Dedifferentiated amniotic fluid mesenchymal stem cell (primary cell): ENCODE measurements around the gene ING1.
"Not testable (repeated sequence)": the region's sequence is repeated elsewhere in the genome, so short reads cannot be mapped to it uniquely, and the experiment has no call there.

Experiments
- DNase-seq: peaks from one replicate; pipeline ENCODE4 v3.0.0-alpha.2; 2016; ENCODE audit errors: extremely low spot score

The ING1 gene

GRCh38 chr13:110715395-110716246 lies 2.1 kb downstream of the ING1 start:
- peak; percentile 100 for DNase-seq

- no peak for DNase-seq
Observed at GRCh38 chr13:110716247-110716515, 2.7 kb downstream of the ING1 start.

- DNase-seq, result no peak
Observed at GRCh38 chr13:110719036-110719710, 5.7 kb downstream of the ING1 start.

DNA sequence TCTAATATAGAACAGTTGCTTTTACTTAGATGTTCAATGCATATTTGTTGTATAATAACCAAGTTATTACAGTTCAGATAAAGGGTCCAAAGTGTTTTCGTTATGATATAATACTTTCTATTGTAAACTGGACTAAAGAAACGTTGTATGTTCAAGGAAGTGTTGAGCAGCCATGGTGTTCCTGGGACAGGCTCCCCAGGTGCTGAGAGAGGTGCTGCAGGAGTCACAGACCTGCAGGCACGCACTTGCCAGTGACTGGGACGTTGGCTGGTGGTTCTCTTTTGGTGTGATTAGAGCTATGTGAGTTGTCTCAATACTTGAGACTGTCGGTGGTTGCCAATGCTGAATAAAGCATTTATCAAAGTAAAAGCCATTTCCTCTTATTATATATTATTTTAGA lies 9.5 kb downstream of the ING1 start:
- no peak for DNase-seq

DNA sequence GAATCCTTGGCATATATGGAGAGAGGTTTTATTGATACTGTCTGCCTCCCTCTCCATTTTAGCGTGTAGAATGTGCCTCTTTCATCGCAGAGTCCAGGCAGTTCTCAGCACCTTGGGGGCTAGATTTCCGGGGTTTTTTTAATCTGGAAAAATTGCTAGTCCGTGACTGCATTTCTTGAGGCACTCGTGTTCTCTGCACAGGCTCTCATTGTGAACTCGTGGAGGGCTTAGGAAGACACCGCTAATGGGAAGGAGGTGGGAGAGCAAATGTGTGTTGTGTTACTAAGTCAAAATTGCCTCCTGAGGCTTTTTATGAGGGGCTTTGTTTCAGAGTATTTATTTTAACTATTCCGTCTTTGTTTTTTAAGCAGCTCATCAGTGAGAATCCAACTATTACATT lies 10.1 kb downstream of the ING1 start:
- DNase-seq, result no peak

DNA sequence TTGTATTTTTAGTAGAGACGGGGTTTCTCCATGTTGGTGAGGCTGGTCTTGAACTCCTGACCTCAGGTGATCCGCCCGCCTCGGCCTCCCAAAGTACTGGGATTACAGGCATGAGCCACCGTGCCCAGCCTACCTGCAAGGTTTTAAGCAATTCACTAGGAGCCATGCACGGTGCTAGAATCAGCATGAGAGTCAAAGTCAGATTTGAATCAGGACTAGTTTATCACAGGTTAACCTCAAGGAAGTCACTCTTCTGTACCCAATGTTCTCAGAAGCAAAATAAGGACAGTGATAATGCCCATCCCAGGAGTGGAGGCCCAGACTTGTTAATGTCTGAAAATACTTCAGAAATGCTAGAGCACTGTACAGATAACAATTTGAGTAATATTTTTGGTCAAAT lies 12.7 kb downstream of the ING1 start:
- DNase-seq, result not testable (repeated sequence)

DNA sequence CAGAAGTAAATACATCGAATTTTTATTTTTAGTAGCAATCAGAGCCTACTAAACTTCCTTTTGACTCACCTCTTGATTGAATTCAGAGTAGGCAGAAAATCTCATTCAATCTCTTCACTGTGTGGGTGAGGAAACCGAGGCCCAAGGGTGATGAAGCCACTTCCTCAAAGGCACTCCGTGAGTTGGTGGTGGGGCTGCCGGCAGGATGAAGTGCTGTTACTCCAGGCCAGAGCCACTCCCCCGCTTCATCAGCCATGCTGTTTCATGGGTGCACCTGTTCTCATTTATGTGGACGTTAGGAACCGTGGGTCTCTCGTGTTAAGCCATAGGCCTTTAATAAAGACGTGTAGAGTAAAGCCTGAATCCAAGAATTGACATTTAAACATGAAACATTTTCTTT lies 13.2 kb downstream of the ING1 start:
- no peak for DNase-seq

GRCh38 chr13:110731072-110731471 lies 17.6 kb downstream of the ING1 start:
- DNase-seq, result no peak

DNA sequence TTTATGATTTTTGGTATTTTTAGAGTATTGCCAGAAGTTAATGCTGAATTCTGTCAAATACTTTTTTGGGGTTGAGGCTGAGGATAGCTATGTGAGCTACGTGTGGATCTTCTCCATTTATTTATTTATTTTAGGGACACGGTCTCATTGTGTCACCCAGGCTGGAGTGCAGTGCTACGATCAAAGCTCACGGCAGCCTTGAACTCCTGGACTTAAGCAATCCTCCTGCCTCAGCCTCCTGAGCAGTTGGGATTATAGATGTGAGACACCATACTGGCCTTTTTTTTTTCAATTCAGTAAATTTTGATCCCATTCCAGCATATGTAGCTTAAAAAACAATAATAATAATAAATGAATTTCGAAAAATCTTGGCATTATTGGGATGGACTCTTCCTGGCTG lies 21.1 kb downstream of the ING1 start:
- DNase-seq, result no peak

DNA sequence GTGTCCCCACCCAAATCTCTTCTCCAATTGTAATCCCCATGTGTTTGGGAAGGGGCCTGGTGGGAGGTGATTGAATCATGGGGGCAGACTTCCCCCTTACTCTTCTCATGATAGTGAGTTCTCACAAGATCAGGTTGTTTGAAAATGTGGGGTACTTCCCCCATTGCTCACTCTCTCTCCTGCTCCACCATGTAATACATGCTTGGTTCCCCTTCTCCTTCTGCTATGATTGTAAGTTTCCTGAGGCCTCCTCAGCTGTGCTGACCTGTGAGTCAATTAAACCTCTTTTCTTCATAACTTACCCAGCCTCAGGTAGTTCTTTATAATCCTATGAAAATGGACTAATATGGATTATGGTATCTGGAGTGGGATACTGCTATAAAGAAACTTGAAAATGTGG lies 24.1 kb downstream of the ING1 start:
- DNase-seq, result no peak

GRCh38 chr13:110743687-110744086 lies 30.2 kb downstream of the ING1 start:
- DNase-seq, result no peak

DNA sequence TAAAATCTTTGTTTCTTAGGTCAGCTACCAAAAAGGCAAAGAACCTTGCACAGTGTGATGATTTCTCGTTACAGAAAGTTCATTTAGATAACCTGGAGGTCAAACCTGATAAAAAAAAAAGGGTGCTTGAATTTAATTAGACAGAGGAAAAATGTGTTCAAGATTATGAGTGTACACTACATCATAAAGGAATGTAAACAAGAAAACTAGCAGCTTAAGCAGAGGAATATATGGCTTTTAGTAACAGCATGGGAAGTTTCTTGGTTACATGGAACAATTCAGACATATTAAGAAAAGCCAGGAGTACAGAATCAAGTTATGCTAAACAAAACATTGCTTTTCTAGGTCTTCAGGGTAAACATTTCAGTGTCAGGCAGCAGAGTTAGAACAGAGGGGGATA lies 32.9 kb downstream of the ING1 start:
- DNase-seq, result no peak

- no peak for DNase-seq
Observed at GRCh38 chr13:110748271-110748670, 34.8 kb downstream of the ING1 start.

DNA sequence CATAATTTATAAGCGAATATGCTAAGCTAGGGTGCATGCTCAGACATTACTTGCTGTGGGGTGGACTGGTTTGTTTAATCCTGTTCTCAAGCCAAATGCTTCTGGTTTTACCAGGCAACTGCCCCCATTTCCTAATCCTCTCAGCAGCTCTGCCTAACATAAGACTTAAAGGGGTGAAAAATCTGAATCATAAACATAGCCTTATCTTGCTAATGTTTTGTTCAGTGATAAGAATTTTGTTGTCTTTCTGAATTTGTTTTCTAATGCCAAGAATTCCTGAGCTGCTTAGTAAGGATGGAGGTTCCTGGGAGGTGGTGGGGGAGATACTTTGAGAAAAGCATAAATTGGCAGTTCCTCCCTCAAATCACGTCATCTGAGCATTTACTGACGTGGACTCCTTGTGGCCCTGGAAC lies 42.7 kb downstream of the ING1 start:
- DNase-seq, result no peak

DNA sequence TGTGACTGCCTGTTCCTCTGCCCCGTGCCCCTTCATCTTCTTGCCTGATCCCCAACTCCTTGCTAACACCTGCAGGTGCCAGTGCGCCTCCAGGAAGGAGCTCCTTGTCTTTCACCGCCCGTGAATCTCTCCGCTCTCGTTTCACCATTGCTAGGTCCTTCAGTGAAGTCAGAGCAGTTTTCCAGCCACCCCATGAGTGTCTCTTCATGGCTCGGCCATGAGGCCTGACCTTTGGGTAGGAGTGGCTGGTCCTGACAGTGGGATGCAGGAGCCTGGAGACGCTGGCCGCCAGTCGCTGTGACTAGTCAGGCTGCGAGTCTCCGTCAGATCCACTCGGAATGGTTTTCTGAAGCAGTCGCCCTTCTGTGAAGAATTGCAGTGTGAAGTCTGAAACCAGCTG lies 43.8 kb downstream of the ING1 start:
- no peak for DNase-seq

DNA sequence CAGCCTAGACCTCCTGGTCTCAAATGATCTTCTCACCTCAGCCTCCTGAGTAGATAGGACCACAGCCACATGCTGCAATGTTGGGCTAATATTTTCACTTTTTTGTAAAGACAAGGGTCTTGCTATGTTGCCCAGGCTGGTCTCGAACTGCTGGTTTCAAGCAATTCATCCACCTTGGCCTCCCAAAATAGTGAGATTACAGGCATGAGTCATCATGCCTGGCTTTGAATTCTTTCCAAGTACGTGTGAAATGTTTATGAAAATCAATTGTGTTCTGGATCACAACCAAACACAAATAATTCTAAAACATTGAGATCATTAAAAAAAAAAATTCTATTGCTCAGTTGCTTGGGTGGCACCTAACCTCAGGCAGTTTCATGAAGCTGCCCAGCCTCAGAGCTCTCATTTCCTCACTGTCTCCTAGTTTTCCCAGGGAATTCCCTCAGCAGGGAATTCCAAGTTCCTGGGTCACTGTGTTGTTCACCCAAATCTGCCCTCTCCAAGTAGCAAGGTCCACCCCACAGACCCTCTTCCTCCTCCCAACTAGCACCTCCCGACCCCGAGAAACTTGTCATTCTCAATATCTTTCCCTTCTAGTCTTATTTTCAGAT lies 44.8 kb downstream of the ING1 start:
- no peak for DNase-seq

GRCh38 chr13:110759710-110760109 lies 46.2 kb downstream of the ING1 start:
- no peak for DNase-seq

DNA sequence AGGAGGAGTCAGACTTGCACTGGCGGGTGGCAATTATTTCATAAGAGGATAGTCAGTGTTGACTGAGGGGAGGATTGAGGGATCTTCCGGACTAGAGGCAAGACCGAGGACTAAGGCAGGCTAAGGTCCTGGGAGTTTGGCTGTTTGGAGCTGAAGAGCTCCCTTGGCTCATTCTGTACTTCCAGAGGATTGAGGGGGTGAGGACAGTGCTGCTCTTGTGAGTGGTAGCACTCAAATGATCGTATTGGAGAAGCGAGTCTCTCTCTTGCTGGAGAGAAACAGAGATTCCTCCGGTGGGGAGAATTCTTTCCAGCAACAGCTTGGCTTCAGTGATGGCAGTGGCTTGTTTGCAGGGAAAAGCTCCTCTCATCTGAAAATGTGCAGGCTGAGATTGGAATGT lies 47.1 kb downstream of the ING1 start:
- DNase-seq, result no peak

DNA sequence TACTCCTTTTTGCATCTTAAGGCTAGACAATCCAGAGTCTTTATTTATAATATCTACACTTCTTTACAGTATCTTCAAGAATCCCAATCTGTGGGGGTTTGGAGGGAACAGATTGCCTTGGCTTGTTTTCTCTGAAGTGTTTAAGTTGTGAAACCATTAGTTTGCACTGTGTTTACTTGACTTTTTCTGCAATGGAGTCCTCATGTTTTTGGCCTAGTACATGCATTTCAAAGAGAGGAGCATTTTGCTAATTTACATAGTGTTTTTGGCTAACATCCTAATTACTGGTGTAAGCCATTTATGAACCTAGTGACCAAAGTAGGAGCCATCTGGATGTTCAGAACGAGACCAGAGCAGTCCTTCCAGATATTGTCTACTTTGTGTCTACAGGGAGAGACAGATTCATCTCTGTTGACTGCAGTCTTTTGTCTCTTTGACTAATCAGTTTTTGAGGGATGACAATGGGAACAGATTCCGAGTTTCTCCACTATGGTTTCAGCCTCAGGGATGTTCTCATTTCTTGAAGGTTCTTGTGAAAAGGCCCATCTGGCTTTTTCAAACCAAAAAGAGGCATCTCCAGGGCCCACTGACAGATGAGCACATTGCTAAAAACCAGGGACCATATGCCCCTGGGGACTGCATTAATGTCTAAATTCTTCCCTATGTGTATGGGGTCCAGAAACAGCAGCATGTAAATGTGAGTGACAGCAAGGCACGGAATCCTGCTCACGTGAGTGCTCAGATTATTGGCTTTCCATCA lies 53.4 kb downstream of the ING1 start:
- DNase-seq, result no peak

GRCh38 chr13:110767476-110767875 lies 54.0 kb downstream of the ING1 start:
- DNase-seq, result no peak

DNA sequence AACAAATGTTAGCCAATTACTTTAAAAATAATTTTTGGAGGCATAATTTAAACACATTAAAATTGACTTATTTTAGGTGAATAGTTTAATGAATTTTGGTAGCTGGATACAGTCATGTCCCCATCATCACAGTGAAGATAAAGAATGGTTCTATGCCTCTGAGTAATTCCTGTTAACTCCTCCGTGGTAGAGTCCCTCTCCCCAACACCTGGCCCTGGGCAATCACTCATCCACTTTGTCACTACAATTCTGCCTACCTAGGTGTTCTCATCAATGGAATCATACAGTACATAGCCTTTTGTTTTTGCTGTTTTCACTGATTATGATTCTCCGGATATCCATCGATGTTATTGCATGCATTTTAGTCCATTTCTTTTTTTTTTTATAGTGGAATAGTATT lies 55.6 kb downstream of the ING1 start:
- DNase-seq, result no peak

DNA sequence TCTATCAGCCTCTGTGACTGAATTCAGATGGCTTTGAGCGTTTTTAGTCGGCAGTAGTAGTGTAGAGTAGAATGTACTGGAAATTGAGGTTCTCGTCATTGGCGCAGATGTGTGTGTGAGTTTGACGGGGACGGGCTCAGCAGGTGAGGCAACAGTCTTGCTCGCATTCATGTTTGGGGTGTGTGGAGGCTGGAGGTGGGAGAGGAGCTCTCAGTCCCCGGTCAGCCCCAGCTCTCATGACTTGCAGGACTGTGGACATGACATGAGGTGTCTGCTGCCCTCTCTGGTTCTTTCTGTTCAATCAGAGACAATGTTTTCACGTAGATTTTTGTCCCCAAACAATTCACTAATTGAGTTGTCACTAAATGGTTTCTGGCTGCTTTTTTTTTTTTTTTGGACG lies 57.2 kb downstream of the ING1 start:
- DNase-seq, result no peak

DNA sequence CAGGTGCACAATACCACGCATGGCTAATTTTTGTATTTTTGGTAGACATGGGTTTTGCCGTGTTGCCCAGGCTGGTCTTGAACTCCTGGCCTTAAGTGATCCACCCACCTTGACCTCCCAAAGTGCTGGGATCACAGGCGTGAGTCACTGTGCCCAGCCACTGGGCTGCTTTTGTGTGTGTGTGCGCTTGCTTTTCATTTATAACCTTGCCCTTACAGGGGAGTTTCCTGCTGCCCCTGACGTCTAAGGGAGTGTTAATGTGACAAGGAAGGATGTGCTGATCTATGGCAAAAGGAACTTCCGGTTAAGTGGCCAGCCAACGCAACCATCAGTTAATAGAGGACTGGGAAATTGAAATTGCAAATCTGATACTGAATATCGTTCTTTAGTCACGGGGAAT lies 57.7 kb downstream of the ING1 start:
- no peak for DNase-seq
